NCI-H128 (cell line): ENCODE data around the gene FAM221B.

Experiments
- DNase-seq: peaks from one replicate; lab custom pipeline; 2025; ENCODE audit not compliant: unreplicated experiment; lab: John Stamatoyannopoulos, UW

Gene FAM221B

GRCh38 chr9:35828716-35829083 is at the start of gene FAM221B:
Gene FAM221B, minus strand, starts transcription at chr9:35828732. Its CDS starts 2,571 bp downstream, at chr9:35826161.
- DNase-seq, result no peak

GRCh38 chr9:35872505-35872904 is 44.0 kb upstream of the FAM221B start:
- DNase-seq, result no peak

- DNase-seq, result no peak
Observed at GRCh38 chr9:35871545-35871944, 43.0 kb upstream of the FAM221B start.

- no peak for DNase-seq
Observed at GRCh38 chr9:35870351-35870923, 41.9 kb upstream of the FAM221B start, which contains the start of gene OR13J1. Gene OR13J1, minus strand, starts transcription at chr9:35870401. Its CDS starts 0 bp downstream, at chr9:35870401.

GRCh38 chr9:35869621-35870216 is 41.2 kb upstream of the FAM221B start:
- DNase-seq, result no peak

- no peak for DNase-seq
Observed at GRCh38 chr9:35868933-35869332, 40.4 kb upstream of the FAM221B start.

GRCh38 chr9:35867538-35867937 is 39.0 kb upstream of the FAM221B start:
- DNase-seq, result no peak

GRCh38 chr9:35864695-35865255 is 36.2 kb upstream of the FAM221B start:
- DNase-seq, result no peak

- DNase-seq, result no peak
Observed at GRCh38 chr9:35863583-35863982, 35.1 kb upstream of the FAM221B start.

- DNase-seq, result no peak
Observed at GRCh38 chr9:35862328-35862727, 33.8 kb upstream of the FAM221B start.

GRCh38 chr9:35861161-35861897 is 32.8 kb upstream of the FAM221B start:
- no peak for DNase-seq

- DNase-seq, result no peak
Observed at GRCh38 chr9:35859990-35860339, 31.4 kb upstream of the FAM221B start.

GRCh38 chr9:35859310-35859989 is 30.9 kb upstream of the FAM221B start:
- DNase-seq, result no peak

- no peak for DNase-seq
Observed at GRCh38 chr9:35858458-35858857, 29.9 kb upstream of the FAM221B start.

GRCh38 chr9:35856882-35857281 is 28.4 kb upstream of the FAM221B start:
- no peak for DNase-seq

- DNase-seq, result no peak
Observed at GRCh38 chr9:35856206-35856605, 27.7 kb upstream of the FAM221B start.

- no peak for DNase-seq
Observed at GRCh38 chr9:35854091-35854762, 25.7 kb upstream of the FAM221B start.

GRCh38 chr9:35852876-35853865 is 24.6 kb upstream of the FAM221B start:
- no peak for DNase-seq

GRCh38 chr9:35852267-35852815 is 23.8 kb upstream of the FAM221B start:
- no peak for DNase-seq
